ENCODE data around the gene NFIC.
"Not testable (repeated sequence)": the region's sequence is repeated elsewhere in the genome, so short reads cannot be mapped to it uniquely, and the experiment has no call there.

Gene NFIC

DNA sequence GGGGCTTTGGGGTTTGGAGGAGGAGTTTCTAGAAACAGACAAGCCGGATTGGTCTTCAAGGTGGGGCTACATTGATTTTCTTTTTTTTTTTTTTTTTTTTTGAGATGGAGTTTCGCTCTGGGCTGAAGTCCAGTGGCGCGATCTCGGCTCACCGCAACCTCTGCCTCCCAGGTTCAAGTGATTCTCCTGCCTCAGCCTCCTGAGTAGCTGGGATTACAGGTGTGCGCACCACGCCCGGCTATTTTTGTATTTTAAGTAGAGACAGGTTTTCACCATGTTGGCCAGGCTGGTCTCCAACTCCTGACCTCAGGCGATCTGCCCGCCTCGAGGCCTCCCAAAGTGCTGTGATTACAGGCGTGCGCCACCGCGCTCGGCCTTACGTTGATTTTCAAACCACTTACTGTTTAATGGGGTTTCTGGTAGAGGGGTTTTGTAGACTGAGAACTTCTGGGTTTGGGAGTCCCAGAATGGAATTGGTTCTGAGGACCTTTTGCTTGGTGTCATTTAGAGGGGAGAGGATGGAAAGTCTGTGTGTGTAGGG lies 141.8 kb downstream of the NFIC start:
- H3K36me3 Mint-ChIP-seq; H3K27ac Mint-ChIP-seq; DNase-seq (ENCODE audit: low spot score in 2 of 2); ATAC-seq (ENCODE audit: low read depth); H3K27me3 Mint-ChIP-seq; H3K9me3 Mint-ChIP-seq: not testable (repeated sequence)
- peaks cover 28% of the 10 kb centered on the region for H3K4me1 Mint-ChIP-seq
- peak overlapping the region; percentile 21 for H3K4me3 Mint-ChIP-seq

DNA sequence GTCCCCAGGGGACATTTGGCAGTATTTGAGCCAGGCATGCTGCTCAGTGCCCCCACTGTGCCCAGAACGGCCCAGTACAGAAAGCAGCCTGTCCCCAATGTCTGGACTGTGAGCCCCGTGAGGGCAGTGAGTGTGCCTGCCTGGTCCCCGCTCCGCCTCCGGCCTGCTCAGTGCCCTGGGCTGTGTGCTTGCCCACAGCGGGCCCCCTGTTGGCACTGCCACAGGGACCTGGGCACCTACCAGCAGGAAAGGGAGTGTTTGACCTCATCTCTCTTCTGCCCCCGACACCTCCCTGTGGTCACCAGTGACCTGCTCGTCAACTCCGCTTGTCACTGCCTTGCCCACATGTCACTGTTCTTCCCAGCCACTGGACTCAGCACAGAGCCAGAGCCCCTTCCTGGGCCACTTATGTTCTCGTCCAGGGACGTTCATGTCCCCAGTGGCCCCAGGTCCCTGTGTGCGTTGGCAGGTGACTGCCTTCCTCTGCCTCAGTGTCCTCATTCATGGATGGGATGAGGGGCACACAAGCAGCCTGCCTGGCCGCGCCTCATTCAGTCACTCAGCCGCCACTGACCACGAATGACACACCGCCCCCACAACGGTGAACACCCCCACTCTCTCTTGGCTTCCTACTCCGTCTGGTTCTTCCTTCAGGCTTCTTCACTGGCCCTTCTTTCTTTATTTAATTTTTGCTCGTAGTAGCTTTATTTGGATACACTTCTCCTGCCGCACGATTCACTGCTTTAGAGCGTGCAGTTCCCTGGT lies 142.6 kb downstream of the NFIC start:
- no peaks in the 10 kb centered on the region for H3K9me3 Mint-ChIP-seq
- H3K36me3 Mint-ChIP-seq: peaks cover 7% of the 10 kb centered on the region
- ATAC-seq (ENCODE audit: low read depth): no peak
- no peaks in the 10 kb centered on the region for H3K27me3 Mint-ChIP-seq
- H3K4me1 Mint-ChIP-seq: peaks cover 31% of the 10 kb centered on the region
- peak overlapping the region; percentile 6 for H3K27ac Mint-ChIP-seq
- no peak for DNase-seq (ENCODE audit: low spot score in 2 of 2)
- peak overlapping the region; percentile 28 for H3K4me3 Mint-ChIP-seq

DNA sequence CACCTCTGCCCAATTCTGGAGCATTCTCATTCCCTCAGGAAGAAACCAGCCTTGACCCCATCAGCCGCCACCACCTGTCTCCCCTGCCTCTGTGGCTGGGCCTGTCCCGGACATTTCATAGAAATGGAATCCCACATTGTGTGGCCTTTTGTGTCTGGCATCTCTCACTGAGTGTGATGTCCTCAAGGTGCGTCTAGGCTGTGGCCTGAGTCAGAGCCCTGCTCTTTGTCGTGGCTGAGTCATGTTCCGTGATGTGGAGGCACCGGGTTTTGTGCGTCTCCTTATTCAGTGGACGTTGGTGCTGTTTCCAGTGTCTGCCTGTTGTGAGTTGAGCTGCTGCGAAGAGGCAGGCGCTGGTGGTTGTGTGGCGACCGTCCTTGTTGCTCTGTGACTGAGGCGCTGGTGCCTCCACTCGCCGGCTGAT lies 143.2 kb downstream of the NFIC start:
- Mint-ChIP-seq H3K27me3 (no peaks in the 10 kb centered on the region), H3K27ac (peak overlapping the region; percentile 6), H3K36me3 (peaks cover 7% of the 10 kb centered on the region), H3K9me3 (no peaks in the 10 kb centered on the region), H3K4me1 (peaks cover 35% of the 10 kb centered on the region), H3K4me3 (peak overlapping the region; percentile 28)
- no peak for DNase-seq (ENCODE audit: low spot score in 2 of 2)
- ATAC-seq (ENCODE audit: low read depth): no peak

DNA sequence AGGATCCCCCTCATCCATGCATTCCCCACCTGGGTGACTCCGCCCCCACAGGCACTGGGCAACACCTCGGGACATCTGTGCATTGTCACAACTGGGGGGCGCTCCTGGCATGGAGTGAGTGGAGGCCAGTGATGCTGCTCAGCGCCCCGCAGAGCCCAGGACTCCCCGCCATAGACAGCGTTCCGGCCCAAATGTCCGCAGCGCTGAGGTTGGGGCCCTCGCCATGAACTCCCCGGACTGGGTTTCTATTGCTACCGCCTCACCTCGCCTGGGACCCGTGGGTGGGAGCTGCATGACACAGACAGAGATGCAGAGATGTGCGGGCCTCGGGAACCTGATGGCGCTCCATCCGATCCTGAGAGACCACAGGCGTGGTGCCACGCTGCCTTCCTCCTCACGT lies 144.3 kb downstream of the NFIC start:
- Mint-ChIP-seq H3K27me3 (no peaks in the 10 kb centered on the region), H3K27ac (no peak overlapping the region), H3K36me3 (peaks cover 7% of the 10 kb centered on the region), H3K4me1 (peaks cover 32% of the 10 kb centered on the region), H3K4me3 (no peak overlapping the region), H3K9me3 (no peaks in the 10 kb centered on the region)
- ATAC-seq (ENCODE audit: low read depth) (no peak), DNase-seq (ENCODE audit: low spot score in 2 of 2) (no peak)

DNA sequence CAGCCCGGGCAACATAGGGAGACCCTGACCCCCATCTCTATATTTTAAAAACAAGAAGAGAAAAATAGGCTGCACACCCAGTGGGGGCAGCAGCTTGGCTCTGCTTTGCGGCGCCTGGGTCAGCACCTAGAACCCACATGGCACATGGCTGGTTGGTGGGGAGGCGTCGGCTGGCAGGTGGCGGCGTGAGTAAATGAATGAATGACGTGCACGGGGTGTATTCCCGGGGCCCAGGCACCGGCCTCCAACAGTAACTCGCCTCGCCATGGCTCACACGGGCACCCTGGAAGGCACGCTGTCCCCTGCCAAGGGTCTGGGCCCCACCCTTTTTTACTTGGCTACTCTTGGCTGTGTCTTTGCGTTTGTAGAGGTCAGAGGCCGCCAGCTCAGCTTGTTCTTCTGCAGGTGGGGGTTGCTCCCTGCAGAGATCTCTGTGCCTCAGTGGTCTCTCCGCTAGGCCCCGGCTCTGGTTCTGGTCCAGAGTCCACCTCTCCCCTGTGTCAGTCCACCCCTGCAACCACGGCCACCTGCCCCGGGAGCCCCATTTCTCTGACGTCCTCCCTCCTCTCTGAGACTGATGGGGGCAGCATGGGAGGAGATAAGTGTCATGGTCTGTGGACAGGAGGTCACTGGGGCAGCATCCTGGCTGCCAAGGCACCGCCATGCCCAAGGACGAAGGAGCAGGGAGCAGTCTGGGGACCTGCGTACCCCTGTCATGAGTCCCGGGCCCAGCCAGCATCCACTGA lies 145.3 kb downstream of the NFIC start:
- no peak for DNase-seq (ENCODE audit: low spot score in 2 of 2)
- no peak for ATAC-seq (ENCODE audit: low read depth)
- Mint-ChIP-seq H3K27ac (no peak overlapping the region), H3K9me3 (no peaks in the 10 kb centered on the region), H3K27me3 (no peaks in the 10 kb centered on the region), H3K4me3 (no peak overlapping the region), H3K4me1 (peaks cover 37% of the 10 kb centered on the region), H3K36me3 (peaks cover 7% of the 10 kb centered on the region)

DNA sequence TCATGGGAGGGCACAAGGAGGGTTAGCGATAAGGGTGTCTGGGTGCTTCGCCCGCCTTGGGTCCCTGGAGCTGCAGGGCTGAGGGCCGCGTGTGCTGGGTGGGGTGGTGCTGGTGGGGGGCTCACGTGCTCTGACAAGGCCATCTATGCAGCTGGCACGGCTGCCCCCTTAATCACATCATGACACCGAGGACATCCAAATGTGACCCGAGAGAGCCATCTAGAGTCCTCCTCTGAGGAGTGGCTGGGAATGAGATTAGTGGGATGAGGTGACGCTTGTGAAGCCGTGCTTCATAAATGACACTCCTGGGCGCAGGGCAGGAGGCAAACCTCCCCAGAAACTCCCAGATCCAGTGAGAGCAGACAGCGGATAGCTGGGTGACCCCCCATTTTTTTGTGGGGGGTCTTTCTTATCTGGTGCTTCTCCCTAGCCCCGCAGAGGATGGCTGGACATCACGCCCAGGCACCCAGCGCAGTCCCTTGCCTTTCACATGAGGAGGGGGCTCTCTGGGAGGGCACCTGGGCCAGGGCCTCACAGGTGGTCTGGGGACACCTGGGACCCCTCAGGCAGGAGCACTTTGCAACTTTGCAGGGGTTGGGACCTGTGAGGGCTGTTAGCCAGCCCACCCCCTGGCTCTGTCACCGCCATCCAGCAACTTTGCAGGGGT lies 146.3 kb downstream of the NFIC start:
- no peak overlapping the region for H3K27ac Mint-ChIP-seq
- H3K9me3 Mint-ChIP-seq: no peaks in the 10 kb centered on the region
- ATAC-seq (ENCODE audit: low read depth) (no peak), DNase-seq (ENCODE audit: low spot score in 2 of 2) (no peak)
- no peaks in the 10 kb centered on the region for H3K27me3 Mint-ChIP-seq
- H3K36me3 Mint-ChIP-seq: peaks cover 7% of the 10 kb centered on the region
- H3K4me3 Mint-ChIP-seq: no peak overlapping the region
- H3K4me1 Mint-ChIP-seq: peaks cover 33% of the 10 kb centered on the region

DNA sequence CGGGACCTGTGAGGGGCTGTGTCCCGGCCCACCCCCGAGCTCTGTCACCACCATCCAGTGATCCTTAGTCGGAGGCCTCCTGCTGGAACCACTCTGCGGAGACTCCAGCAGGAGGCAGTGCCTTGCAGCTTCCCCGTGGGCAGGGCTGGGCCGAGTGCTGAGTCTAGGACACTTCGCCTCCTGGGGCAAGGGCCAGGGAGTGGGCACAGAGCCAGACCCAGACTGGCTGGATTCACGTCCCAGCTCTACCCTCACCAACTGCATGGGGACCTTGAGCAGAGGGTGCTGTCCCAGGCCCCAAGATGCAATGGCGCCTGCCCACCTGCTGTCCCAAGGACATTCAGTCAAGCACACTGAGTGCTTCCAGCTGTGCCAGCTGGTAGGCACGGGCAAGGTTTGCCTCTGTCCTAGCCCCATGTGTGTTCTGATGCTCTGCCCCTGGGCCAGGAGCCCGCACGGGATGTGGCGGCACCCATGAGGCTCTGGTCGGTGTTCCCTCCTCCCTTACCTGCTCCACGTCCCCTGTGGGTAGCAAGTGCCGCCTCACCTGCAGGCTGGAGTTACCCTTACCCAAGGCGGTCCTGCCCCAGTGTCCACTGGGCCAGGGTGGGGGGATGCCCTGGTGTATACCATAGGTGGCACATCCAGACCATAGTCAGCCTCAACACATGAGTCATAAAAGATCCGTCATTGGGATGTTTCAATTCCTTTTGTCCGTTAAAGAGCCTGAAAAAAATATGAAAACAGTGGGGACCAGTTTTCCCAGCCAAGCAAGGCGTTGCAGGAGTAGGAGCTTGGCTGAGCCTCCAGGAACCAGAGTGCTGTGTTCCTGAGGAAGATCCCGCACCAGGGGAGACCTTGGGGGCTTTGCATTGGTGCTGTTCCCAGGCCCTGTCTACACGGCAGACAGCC lies 147.1 kb downstream of the NFIC start:
- Mint-ChIP-seq H3K4me1 (peaks cover 33% of the 10 kb centered on the region), H3K36me3 (peaks cover 7% of the 10 kb centered on the region), H3K4me3 (no peak overlapping the region), H3K27ac (no peak overlapping the region), H3K27me3 (no peaks in the 10 kb centered on the region), H3K9me3 (no peaks in the 10 kb centered on the region)
- no peak for ATAC-seq (ENCODE audit: low read depth)
- DNase-seq (ENCODE audit: low spot score in 2 of 2): no peak

DNA sequence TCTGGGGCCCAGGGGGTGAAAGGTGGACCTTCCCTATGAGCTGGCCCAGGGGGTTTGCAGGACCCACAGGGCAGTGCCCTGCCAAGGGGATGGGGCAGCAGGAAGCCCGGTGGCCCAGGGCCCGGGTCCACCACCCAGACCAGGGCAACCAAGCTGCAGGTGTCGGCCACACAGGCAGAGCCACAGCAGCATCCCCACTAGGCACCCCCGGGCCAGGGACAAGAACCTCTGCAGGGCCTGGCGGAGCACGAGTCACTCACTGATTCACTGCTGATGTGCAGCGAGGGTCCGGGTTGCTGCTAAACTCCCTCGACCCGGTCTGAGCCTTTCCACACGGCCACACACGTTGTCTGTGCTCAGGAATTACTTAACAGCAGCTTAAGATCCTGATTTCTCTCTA lies 148.5 kb downstream of the NFIC start:
- Mint-ChIP-seq H3K27ac (peak overlapping the region; percentile 6), H3K4me1 (peaks cover 27% of the 10 kb centered on the region)

DNA sequence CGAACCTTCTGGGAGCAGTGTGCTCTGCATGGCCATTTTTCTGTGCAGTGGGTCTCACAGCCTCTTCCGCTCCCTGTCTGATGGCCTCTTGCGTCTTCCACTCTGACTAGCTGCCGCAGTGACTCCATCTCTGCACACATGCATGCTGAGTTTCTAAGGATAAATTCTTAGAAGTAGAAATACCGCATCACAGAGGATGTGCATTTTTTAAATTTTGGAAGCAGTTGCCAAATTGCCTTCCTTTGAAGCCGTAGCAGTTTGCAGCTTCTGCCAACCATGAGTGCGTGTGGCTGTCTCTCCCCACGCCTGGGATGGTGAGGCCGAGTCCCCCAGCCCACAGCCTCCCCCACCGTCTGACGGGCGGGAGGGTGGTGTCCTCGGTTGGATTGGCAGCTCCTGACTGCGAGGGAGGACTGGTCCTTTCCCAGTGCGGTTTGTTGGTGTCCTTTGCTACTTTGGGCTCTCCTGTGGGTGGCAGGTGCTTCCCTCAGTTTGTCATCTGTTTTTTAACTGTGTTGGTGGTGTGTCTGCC lies 149.6 kb downstream of the NFIC start:
- Mint-ChIP-seq H3K4me3 (no peak overlapping the region), H3K27ac (peak overlapping the region; percentile 87), H3K36me3 (peaks cover 7% of the 10 kb centered on the region), H3K9me3 (no peaks in the 10 kb centered on the region), H3K27me3 (no peaks in the 10 kb centered on the region), H3K4me1 (peaks cover 28% of the 10 kb centered on the region)
- no peak for DNase-seq (ENCODE audit: low spot score in 2 of 2)
- ATAC-seq (ENCODE audit: low read depth): no peak

More for the DNA sequence above, 148.5 kb downstream of the NFIC start:
- no peaks in the 10 kb centered on the region for H3K27me3 Mint-ChIP-seq
- H3K36me3 Mint-ChIP-seq: peaks cover 6% of the 10 kb centered on the region
- no peak for DNase-seq (ENCODE audit: low spot score in 2 of 2)
- no peak for ATAC-seq (ENCODE audit: low read depth)
- no peaks in the 10 kb centered on the region for H3K9me3 Mint-ChIP-seq
- H3K4me3 Mint-ChIP-seq: no peak overlapping the region

DNA sequence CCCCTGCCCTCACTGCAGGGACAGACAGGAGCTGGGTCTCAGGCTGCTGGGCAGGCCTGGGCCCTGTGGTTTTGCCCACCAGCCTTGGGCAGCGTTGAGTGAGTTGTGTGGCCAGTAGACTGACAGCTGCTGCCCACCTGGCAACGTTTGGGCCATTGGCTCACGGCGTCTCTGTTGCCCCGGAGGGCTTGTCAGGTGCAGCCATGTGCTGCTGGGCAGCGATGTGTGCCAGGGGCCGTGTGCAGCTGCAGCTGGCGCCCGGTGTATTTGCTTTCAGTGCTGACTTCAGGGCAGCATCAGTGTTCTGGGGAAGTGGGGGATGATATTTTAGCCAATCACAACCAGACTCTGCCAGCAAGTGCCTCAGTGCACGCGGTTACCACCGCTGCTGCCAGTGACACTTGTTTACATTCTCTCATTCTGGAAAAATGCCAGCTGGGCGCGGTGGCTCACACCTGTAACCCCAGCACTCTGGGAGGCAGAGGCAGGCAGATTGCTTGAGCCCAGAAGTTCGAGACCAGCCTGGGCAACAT lies 150.4 kb downstream of the NFIC start:
- no peaks in the 10 kb centered on the region for H3K27me3 Mint-ChIP-seq
- H3K36me3 Mint-ChIP-seq: peaks cover 9% of the 10 kb centered on the region
- peak overlapping the region; percentile 87 for H3K27ac Mint-ChIP-seq
- H3K4me1 Mint-ChIP-seq: peaks cover 30% of the 10 kb centered on the region
- no peaks in the 10 kb centered on the region for H3K9me3 Mint-ChIP-seq
- ATAC-seq (ENCODE audit: low read depth) (peak; percentile 92), DNase-seq (ENCODE audit: low spot score in 2 of 2) (peak; percentile 58 to 62)
- H3K4me3 Mint-ChIP-seq: peak overlapping the region; percentile 8

DNA sequence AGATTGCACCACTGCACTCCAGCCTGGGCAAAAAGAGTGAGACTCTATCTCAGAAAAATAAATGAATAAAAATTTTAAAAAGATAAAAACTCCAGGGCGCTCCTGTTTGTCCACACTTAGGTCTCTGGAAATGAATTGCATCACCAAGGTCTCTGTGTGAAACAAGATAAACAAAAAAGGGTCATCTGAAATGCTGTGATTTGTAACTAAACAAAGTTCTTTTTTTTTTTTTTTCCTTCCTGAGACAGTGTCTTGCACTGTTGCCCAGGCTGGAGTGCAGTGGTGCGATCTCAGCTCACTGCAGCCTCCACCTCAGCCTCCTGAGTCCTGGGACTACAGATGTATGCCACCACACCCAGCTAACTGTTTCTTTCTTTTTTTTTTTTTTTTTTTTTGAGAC lies 151.3 kb downstream of the NFIC start:
- ATAC-seq (ENCODE audit: low read depth) (no peak), DNase-seq (ENCODE audit: low spot score in 2 of 2) (no peak)
- Mint-ChIP-seq H3K4me1 (peaks cover 30% of the 10 kb centered on the region), H3K4me3 (no peak overlapping the region), H3K27me3 (no peaks in the 10 kb centered on the region), H3K9me3 (no peaks in the 10 kb centered on the region), H3K36me3 (peaks cover 10% of the 10 kb centered on the region), H3K27ac (no peak overlapping the region)

DNA sequence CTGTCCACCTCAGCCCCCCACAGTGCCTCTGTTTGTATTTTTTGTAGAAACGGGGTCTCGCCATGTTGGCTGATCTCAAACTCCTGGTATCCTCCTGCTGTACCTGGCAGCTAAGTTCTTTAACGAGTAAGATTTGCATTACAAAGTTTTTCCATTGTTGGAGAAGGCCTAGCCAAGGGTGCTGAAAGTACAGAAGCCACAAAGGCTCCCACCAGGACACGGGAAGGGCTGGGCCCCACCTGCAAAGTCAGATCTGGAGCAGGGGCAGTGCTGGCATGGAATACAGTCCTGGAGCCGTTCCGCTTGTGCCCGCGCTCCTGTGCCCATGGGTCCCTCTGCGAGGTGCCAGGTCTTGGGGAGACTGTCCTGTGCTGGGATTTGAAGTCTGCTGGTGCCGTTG lies 151.9 kb downstream of the NFIC start:
- Mint-ChIP-seq H3K4me1 (peaks cover 30% of the 10 kb centered on the region), H3K27me3 (no peaks in the 10 kb centered on the region), H3K36me3 (peaks cover 10% of the 10 kb centered on the region), H3K9me3 (no peaks in the 10 kb centered on the region), H3K4me3 (no peak overlapping the region), H3K27ac (peak overlapping the region; percentile 31)
- no peak for DNase-seq (ENCODE audit: low spot score in 2 of 2)
- no peak for ATAC-seq (ENCODE audit: low read depth)

DNA sequence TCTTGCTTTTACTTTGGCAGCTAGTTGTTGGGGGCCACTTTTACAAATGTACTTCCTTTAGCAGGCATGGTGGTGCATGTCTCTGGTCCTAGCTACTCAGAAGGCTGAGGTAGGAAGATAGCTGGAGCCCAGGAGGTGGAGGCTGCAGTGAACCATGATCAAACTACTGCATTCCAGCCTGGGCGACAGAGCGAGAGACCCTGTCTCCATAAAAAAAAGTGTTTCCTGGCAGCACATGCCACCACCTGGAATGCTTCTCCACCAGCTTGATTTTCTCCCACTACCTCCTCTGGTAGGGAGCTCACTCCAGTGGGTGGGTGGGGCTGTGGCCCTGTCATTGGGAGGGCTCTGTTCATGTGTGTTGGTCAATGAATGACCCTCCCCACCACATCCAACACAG lies 152.3 kb downstream of the NFIC start:
- H3K36me3 Mint-ChIP-seq: peaks cover 10% of the 10 kb centered on the region
- ATAC-seq (ENCODE audit: low read depth) (no peak), DNase-seq (ENCODE audit: low spot score in 2 of 2) (no peak)
- H3K4me1 Mint-ChIP-seq: peaks cover 29% of the 10 kb centered on the region
- H3K27ac Mint-ChIP-seq: peak overlapping the region; percentile 31
- H3K4me3 Mint-ChIP-seq: no peak overlapping the region
- no peaks in the 10 kb centered on the region for H3K27me3 Mint-ChIP-seq
- H3K9me3 Mint-ChIP-seq: no peaks in the 10 kb centered on the region
